G401.6 (cell line): ENCODE measurements around the gene CCDC167.

Experiments
- FAIRE-seq: peaks from 2 replicates; lab custom pipeline; 2012; peaks lifted over from hg19 to GRCh38; lab: Jason Lieb, UNC

CCDC167 gene

GRCh38 chr6:37499433-37500293 lies at the start of gene CCDC167:
Gene CCDC167 (minus strand): TSS chr6:37499893. CDS start chr6:37499863, 30 bp downstream.
- peak; percentile 98 for FAIRE-seq

GRCh38 chr6:37549154-37549553 lies 49.5 kb upstream of the CCDC167 start:
- FAIRE-seq, result no peak

- no peak for FAIRE-seq
Observed at GRCh38 chr6:37548067-37548674, 48.5 kb upstream of the CCDC167 start.

GRCh38 chr6:37547564-37548061 lies 47.9 kb upstream of the CCDC167 start:
- FAIRE-seq, result no peak

- no peak for FAIRE-seq
Observed at GRCh38 chr6:37546141-37546871, 46.6 kb upstream of the CCDC167 start.

GRCh38 chr6:37544530-37544929 lies 44.8 kb upstream of the CCDC167 start:
- no peak for FAIRE-seq

- FAIRE-seq, result no peak
Observed at GRCh38 chr6:37543361-37543760, 43.7 kb upstream of the CCDC167 start.

- FAIRE-seq, result no peak
Observed at GRCh38 chr6:37541346-37541745, 41.7 kb upstream of the CCDC167 start.

- FAIRE-seq, result no peak
Observed at GRCh38 chr6:37540390-37540789, 40.7 kb upstream of the CCDC167 start.

GRCh38 chr6:37540029-37540352 lies 40.3 kb upstream of the CCDC167 start:
- no peak for FAIRE-seq

GRCh38 chr6:37539171-37540028 lies 39.7 kb upstream of the CCDC167 start:
- FAIRE-seq, result no peak

GRCh38 chr6:37538107-37538506 lies 38.4 kb upstream of the CCDC167 start:
- FAIRE-seq, result no peak

- FAIRE-seq, result no peak
Observed at GRCh38 chr6:37537548-37537947, 37.9 kb upstream of the CCDC167 start.

GRCh38 chr6:37536491-37537190 lies 36.9 kb upstream of the CCDC167 start:
- FAIRE-seq, result no peak

- no peak for FAIRE-seq
Observed at GRCh38 chr6:37535759-37536490, 36.2 kb upstream of the CCDC167 start.

- FAIRE-seq, result no peak
Observed at GRCh38 chr6:37535428-37535758, 35.7 kb upstream of the CCDC167 start.

- no peak for FAIRE-seq
Observed at GRCh38 chr6:37534893-37535292, 35.2 kb upstream of the CCDC167 start.

- no peak for FAIRE-seq
Observed at GRCh38 chr6:37532122-37532521, 32.4 kb upstream of the CCDC167 start.

- no peak for FAIRE-seq
Observed at GRCh38 chr6:37531437-37532036, 31.8 kb upstream of the CCDC167 start.

- no peak for FAIRE-seq
Observed at GRCh38 chr6:37531026-37531425, 31.3 kb upstream of the CCDC167 start.
